Measurements from ENCODE around the gene MSGN1.
"Not testable (repeated sequence)": the region's sequence is repeated elsewhere in the genome, so short reads cannot be mapped to it uniquely, and the experiment has no call there.

The MSGN1 gene

DNA sequence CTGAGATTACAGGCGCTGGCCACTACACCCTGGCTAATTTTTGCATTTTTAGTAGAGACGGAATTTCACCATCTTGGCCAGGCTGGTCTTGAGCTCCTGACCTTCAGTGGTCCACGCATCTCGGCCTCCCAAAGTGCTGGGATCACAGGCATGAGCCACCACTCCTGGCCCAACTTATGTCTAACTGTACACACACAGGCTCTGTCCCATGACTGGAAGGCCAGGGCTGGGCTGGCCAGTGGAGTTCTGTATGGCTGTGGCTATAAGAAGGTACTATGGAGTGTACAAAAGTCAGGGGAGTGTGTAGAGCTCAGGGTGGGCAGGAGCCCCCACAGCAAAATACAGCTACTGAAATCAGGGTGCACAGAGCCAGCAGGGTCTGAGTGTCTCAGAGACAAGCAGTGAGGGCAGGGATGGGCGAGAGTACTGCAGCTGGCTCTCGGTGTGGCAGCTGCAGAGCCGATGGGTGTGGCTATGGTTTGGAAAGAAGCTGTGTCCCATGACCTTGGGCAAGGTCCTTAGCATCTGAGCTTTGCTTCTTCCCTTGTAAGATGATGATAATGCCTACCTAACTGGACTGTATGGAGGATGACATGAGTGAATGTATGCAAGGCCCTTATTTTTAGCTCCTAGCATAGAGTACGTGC, 10.4 kb upstream of the MSGN1 start:
- DNase-seq: no peak

GRCh38 chr2:17813010-17813741, 3.1 kb upstream of the MSGN1 start:
- DNase-seq: no peak

- no peak for DNase-seq
Observed at GRCh38 chr2:17813742-17814473, 2.4 kb upstream of the MSGN1 start.

GRCh38 chr2:17814601-17815000, 1.7 kb upstream of the MSGN1 start:
- DNase-seq: no peak

GRCh38 chr2:17815468-17816184, 634 bp upstream of the MSGN1 start:
- DNase-seq: no peak

DNA sequence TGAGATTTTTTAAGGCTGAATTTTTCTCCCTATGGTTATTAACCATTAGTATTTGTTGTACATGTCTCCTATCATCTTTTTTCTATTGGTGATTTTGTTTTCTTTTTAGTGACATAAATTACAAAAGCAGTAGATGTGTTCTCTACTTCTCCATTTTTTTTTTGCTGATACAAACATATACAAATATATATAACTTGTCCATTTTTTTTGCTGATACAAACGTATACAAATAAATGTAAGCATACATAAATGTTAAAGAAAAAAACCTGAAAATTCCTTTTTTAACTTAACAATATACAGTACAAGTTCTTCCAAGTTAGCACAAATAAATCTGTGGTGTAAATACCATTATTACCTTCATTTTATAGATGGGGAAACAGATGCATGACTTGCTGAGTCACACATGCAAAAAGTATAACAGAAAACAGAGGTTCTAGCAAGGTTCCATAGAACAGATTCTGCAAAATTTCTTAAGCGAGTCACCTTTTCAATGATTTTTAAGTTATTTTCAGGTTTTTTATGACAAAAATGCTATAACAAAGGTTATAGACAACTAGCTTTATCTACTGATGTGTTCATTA, 2.1 kb downstream of the MSGN1 start:
- no peak for DNase-seq

- no peak for DNase-seq
Observed at GRCh38 chr2:17821080-17821479, 4.8 kb downstream of the MSGN1 start.

- no peak for DNase-seq
Observed at GRCh38 chr2:17821535-17822444, 5.5 kb downstream of the MSGN1 start.

DNA sequence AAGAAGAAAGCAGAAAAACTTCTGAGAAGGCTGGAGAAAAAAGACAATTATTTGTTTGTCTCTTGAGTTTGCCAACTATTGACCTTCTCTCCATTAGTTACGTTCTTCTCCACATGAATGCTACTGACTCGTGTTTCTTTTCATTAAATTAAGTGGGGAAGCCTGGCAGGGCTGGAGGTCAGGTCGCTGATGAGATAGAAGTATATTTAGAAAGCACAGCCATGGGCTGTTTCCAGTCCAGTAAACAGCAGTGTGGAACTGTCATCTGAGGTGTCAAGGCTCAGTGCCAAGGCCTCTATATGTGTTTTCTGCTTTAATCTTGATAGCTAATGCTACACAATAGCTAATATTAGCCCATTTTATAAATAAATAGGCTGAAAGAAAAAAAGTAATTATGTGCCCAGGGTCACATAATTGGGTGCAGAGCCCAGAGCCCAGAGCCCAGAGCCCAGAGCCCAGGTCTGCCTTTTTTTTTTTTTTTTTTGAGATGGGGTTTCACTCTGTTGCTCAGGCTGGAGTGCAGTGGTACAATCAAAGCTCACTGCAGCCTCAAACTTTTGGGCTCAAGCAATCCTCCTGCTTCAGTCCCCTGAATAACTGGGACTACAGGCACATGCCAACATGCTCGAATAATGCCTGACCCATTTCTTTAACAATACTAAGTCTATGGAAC, 6.3 kb downstream of the MSGN1 start:
- DNase-seq: no peak

- DNase-seq: not testable (repeated sequence)
Observed at GRCh38 chr2:17823646-17824045, 7.4 kb downstream of the MSGN1 start.

GRCh38 chr2:17827316-17827715, 11.1 kb downstream of the MSGN1 start:
- DNase-seq: no peak

GRCh38 chr2:17827785-17828184, 11.5 kb downstream of the MSGN1 start:
- DNase-seq: no peak

DNA sequence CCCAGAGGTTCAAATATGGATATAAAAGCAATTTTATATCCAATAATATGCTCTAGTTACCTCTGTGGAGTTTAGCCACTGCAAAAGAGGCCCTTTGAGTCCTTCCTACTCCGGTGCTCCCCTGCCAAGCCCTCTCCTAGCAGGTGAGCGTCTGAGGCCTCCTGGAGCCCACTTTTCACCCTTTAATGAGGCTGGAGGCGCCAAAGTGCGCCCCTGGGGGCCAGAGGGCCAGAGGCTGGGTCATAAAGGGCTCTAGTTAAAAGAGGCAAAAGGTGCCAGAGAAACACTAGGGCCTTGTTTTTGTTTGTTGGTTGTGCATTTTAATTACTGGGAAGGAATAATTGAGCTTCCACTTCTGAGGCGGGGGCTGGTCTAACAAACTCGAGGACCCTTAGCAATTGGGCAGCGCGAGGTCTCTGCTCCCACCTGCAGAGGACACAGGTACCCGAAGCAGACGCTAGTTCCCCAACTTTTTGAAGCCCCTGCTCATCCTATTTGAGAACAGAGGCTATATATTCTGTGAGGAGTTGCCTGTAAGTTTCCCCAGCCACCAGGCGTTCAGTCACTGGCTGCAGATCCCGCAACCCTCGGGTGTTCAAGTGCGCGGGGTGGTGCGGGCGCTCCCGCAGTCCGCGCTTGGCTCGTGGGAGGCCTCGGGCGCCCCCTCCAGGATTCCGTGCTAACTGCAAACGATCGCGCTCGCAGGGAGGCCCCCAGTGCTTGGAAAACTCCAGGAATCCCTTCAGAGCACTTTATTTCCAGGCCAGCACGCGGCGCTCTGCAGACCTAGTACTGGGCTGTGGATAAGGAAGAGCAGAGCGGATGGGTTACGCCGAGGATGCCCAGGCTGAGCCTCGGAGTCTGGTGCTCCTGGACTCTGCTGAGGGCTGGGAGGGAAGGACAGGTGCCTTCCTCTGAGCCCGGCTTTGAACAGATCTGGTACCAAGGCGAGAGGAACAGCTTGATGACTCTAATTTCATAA, 14.1 kb downstream of the MSGN1 start:
- DNase-seq: peak; percentile 91

- no peak for DNase-seq
Observed at GRCh38 chr2:17835516-17835915, 19.3 kb downstream of the MSGN1 start.

DNA sequence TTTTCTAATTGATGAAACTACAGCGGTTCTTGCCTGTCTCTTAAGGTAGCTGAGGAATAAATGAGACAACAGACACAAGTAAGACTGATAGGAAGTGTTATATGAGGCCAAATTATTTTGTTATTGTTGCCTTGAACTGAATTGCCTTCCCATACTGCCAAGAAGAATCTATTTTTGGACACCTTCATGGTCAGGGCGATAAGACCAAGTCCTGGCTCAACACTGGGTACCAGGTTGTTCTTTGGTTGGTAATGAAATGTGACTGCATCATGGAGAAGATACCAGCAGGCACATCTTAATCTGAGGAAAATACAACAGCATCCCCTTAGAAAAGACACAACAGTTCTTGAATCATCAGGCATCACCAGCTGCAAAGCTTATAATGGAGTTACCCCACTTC, 23.7 kb downstream of the MSGN1 start:
- DNase-seq: no peak

GRCh38 chr2:17843457-17843856, 27.2 kb downstream of the MSGN1 start:
- no peak for DNase-seq

DNA sequence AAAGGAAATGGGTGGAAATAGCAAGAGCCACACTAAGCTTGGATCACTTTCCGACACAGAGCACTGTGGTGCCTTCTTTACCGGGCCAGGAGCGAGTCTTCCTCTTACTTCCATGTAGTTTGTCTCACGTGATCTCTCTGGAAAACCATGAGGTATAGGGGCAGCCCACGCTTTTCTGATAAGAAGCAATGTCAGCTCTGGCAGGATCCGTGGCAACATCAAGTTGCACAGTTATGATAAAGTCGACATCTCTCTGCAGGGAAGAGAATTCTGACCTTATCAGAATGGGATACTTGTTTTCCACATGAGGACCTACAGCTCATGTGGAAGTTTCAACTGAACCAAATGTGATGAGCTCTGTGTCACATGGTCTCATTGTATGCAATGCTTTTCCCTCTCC, 29.5 kb downstream of the MSGN1 start:
- no peak for DNase-seq

- DNase-seq: no peak
Observed at GRCh38 chr2:17846676-17847075, 30.4 kb downstream of the MSGN1 start.

DNA sequence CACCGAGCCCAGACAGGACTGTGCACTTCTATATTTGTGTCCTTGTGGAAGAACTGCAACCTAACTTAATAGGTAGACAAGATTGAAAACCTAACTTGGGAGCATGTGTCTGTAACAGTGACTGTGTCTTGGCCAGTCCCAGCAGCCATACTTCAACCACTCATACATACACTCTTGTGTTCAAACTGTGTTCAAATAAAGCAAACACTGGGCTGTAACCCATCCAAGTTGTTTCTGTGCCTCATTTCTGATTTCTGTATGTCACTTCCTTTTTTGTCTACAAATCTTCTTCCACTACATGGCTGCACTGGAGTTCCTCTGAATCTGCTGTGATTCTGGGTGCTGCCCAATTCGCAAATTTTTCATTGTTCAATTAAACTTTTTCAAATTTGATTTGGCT, 31.0 kb downstream of the MSGN1 start:
- no peak for DNase-seq

DNA sequence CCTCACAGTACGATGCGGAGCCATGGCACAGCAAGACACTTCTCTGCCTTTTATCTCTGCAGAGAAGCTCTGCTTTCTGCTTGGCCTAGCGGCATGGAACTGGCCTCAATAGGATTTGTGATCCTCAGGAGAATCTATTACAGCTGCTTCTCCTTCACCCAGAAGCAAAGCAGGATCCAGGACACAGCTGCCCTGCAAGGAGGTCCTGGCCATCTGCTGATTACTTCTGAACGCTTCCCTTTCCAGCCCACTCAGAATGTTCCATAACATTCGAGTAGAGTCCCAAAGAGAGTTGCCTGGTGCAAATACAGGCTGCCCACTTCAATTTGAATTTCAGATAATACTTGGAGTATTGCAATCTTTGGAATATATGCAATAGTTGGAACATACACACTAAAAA, 33.0 kb downstream of the MSGN1 start:
- DNase-seq: no peak
